ENCODE measurements around the gene PER2.
A peak's percentile ranks its signal among the peaks of the same experiment; 100 is the strongest.

The PER2 gene

GRCh38 chr2:238243496-238244076 lies 44.8 kb downstream of the PER2 start:
- peak; percentile 38 to 72 for DNase-seq

- DNase-seq: peak; percentile 89 to 90
These were observed 45.5 kb downstream of the PER2 start for GRCh38 chr2:238242731-238243495.

DNA sequence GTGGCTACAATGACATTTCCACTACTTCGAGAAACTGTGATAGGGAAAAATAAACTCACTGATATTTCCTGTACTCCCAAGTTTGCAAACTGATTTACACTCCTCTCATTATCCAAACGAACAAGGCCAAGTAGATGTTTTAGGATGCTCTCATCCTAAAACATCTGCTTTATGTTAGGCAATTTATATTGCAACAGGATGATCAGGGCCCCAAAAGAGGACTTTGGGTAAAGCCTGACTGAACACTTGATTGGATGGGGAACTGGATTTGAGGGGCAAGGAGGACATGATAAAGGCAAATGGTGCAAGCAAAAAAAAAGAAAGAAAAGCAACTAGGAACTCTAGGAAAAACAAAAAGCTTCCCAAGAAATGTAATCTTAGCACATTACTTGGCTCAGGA lies 46.4 kb downstream of the PER2 start:
- DNase-seq: no peak

DNA sequence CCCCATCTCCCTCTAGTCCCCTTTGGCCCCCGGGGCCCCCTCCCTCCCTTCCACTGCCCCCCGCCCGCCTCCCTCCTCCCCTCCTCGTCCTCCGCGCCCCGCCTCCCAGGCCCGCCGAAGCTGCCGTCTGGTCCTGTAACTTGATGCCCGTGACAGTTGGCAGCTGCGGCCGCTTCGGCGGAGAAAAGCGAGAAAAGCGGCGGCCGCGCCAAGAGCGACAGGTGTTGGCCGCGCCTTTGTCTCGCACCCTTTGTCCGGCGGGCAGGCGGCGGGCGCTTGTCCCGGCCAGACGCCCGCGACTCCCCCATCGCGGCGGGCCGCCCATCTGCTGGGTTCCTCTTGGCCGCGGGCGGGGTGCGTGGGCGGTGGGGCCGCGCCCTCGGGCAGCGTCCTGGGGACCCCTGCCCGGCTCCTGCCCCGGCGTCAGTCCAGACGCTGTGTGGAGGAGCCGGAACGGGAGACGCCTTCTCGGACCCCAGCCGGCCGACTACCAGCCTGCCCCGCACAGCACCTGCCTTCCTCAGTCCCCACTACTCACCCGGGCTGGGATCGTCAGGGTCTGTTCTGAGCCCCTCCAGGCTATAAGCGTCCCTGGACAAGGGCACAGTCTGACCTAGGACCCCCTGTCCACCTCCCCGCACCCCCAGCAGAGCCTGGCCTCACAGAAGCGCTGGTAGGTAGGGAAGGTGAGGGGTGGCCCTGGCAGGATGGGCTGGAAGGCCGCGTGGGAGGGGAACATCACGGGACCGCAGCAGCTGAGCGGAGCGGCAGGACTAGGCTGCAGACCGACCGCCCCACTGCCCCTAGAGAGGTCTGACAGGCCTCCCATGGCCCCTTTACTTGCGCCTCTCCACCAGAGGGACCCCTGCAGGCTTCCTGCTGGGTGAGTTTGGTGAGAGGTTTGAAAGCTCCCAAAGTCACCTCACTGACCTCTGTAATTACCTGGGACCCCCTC lies 47.4 kb downstream of the PER2 start:
- DNase-seq: peak; percentile 81 to 94

DNA sequence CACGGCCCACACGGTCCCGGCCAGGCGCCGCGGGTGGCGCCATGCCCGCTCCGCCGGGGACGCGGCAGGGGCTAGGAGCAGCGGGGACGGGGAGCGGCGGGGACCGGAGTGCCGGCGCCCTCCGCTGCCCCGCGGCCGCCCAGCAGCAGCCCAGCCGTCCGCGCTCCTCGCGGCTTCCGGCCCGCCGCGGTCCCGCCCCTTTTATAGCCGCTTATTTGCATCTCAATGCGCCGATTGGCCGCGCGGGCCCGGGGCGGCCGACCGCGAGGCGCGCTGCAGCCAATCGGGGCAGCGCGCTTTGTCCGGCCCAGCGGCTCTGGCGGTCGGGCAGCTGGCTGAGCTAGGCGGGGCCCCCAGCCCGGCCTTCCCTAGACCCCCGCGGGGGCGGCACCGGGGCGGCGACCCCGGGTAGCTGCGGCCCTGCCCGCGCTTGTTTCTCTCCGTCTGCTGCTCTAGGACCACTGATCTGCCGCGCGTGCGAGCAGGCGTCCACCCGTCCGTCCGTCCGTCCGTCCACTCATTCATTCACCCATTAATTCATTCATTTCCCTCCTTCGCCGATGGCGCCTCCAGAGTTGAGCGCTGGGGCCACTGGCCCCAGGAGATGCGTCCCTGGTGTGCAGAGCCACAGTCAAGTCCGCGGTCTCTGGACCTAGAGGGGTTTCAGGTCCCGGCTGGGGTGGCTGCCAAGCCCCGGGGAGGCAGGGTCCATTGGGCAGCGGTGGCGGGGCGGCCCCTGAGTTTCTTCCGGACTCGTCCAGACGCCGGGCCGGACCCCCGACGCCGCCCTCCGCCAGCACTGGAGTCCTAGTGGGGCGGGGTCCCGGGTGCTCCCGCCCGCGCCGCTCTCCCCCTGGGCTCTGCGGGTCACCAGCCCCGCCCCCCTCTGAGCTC lies 48.3 kb downstream of the PER2 start, which contains the start of gene HES6:
TSS of gene HES6 (minus strand) at position 176 of the 894 bp plus-strand sequence. CDS start at position 43, 133 bp downstream.
- DNase-seq: peak; percentile 89 to 93

GRCh38 chr2:238239543-238239862 lies 48.9 kb downstream of the PER2 start:
- no peak for DNase-seq

GRCh38 chr2:238238766-238239542 lies 49.5 kb downstream of the PER2 start:
- DNase-seq: peak in 1 of 2 experiments; percentile 18

- DNase-seq: no peak
These were observed 50.1 kb downstream of the PER2 start for GRCh38 chr2:238238311-238238765.

- DNase-seq: no peak
These were observed 50.8 kb downstream of the PER2 start for GRCh38 chr2:238237431-238238135.

DNA sequence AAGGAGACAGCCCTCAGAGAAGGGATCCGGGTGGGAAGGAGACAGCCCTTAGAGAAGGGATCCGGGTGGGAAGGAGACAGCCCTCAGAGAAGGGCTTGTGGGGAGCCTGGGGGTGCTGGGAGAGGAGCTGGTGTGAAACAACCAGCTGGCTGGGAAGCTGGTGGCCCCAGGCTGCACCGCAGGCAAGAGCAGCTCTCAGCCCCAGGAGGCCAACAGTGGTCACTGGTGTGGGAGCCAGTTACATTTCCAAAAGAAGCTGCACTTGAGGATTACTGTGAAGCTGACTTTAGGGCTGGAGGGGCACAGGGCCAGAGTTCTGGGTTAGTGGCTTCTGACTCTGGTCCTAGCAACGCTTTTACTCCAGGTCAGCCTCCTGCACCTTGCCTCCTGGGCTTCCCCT lies 51.8 kb downstream of the PER2 start:
- peak in 1 of 2 experiments; percentile 19 for DNase-seq

GRCh38 chr2:238235856-238236255 lies 52.6 kb downstream of the PER2 start:
- DNase-seq: no peak

DNA sequence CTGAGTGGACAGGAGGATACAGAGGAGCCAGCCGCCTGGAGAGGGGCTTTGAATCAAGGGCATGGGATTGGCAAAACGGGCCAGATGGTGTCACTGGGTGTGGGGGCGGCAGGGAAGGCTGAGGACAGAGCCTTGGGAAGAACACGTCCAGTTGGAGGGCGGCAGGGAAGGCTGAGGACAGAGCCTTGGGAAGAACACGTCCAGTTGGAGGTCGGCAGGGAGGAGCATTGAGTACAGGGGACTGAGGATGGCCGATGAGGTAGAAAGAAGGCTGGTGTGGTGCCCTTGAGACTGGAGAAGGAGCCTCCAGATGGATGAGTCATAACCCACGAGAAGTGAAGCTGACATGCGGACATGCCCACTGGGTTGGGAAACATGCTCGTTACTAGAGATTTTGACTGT lies 53.1 kb downstream of the PER2 start:
- peak in 1 of 2 experiments; percentile 19 for DNase-seq

- no peak for DNase-seq
These were observed 54.8 kb downstream of the PER2 start for GRCh38 chr2:238233625-238234024.

DNA sequence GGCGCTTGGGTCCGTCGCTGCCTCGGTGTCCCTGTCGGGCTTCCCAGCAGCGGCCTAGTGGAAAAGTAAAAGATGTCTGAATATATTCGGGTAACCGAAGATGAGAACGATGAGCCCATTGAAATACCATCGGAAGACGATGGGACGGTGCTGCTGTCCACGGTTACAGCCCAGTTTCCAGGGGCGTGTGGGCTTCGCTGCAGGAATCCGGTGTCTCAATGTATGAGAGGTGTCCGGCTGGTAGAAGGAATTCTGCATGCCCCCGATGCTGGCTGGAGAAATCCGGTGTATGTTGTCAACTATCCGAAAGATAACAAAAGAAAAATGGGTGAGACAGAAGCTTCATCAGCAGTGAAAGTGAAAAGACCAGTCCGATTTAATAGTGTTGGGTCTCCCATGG lies 56.6 kb downstream of the PER2 start:
- DNase-seq: no peak

DNA sequence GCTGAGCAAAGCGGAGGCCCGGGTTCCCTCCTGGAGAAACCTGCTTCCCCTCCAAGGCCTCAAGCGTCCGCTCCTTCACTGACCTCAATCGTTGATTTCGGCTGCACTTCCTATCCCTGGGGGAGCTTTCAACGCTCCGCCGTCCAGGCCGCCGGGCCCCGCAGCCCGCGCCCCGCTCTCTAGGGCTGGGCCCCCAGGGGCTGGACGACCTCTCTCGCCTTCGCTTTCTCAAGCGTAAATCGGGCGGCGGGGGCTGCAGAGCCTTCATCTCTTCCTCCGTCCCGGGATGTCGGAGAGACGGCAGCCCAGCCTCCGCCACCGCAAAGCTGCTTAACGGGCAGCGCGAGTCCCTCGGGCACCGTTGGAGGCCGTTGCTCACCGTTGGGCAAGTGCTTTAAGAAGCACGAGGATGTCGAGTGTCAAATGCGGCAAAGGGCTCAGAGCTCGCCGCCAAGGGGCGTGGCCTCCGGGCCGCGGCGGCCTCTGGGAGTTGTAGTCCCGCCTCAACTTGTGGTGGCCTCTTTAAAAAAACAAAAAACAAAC lies 57.1 kb downstream of the PER2 start:
- no peak for DNase-seq

DNA sequence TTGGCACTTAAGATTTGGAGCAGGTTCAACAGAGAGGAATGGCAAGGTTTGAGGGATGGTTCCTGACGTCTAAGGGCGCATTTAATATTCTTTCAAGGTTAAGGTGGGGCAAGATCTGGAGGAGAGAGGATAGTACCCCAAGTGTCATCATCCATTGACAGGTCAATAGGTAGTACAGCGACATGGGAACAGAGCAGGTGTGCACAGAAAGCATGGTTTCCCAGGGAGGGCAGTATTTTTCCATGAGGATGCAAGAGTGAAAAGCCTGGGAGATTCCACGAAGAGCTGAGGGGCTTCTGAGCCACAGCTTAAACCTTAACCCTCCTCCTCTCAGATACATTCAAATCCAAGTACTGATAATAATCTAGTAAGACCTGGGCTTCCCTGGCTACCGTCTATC lies 57.7 kb downstream of the PER2 start:
- no peak for DNase-seq

- DNase-seq: no peak
These were observed 59.7 kb downstream of the PER2 start for GRCh38 chr2:238228700-238229099.

DNA sequence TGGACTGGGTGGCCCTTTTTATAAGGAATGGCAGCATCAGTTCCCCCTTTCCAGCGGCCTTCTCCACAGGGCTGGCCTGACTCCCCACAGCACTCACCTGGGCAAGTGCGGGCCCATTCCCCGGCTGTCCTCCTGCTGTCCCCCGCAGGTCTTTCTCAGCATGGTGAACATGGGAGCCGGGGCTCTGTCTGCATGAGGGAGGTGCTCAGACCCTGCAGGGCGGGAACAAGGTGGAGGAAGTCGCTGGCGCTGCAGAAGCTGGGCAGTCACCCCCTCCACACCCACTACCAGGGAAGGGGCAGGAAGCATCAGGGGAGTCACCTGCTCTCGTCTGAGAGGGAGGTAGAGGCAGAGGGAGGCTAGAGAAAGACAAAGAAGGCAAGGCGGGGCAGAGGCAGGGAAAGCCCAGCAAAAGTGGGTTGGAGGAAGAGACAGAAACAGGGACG lies 60.8 kb downstream of the PER2 start:
- DNase-seq: no peak

DNA sequence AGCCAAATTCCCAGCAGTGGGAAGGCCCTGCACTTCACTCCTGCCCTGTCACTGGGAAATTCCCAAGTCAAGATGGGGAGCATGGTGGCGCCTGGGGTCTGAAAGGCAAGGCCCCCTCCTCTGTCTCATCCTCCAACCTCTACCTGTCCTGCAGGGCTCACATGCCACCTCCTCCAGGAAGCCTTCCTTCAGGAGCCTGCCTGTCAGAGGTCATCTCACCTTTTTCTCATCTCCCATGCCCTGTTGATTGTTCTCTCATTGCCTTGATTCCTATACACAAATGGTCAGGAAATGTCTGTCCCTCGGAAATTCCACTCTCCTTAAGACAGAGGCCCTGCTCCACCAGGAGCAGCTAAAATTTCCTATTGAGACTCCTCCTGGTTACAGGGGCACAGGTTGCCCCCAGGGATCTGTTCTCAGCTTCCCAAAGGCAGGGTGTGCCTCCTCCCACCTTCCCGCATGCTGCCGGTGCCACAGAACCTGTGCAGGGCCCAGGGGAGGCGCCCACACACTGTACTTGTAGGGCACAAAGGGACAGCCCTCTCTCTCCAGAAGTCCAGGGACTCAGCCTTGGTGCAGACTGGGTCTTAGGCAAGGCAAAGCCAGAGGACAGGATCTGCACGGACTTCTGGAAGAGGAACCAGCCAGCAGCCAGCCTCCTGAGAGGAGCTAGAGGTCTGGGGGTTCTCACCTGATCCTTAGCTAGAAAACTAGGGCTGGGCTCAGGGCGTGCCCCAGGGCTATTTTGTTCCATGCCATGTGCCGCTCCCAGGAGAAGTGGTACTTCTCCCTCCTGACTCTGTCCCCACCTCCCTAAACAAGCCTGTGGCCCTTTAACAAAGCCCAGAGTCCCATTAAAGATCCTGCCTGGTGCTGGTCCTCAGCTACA lies 61.5 kb downstream of the PER2 start:
- DNase-seq: no peak

Data from SHP77 (cell line).